ENCODE data around the gene KLHL10.
A peak's percentile ranks its signal among the peaks of the same experiment; 100 is the strongest.
"Not testable (repeated sequence)": the region's sequence is repeated elsewhere in the genome, so short reads cannot be mapped to it uniquely, and the experiment has no call there.

KLHL10 gene

GRCh38 chr17:41860254-41860931 lies 22.8 kb downstream of the KLHL10 start:
- DNase-seq, result peak; percentile 31

DNA sequence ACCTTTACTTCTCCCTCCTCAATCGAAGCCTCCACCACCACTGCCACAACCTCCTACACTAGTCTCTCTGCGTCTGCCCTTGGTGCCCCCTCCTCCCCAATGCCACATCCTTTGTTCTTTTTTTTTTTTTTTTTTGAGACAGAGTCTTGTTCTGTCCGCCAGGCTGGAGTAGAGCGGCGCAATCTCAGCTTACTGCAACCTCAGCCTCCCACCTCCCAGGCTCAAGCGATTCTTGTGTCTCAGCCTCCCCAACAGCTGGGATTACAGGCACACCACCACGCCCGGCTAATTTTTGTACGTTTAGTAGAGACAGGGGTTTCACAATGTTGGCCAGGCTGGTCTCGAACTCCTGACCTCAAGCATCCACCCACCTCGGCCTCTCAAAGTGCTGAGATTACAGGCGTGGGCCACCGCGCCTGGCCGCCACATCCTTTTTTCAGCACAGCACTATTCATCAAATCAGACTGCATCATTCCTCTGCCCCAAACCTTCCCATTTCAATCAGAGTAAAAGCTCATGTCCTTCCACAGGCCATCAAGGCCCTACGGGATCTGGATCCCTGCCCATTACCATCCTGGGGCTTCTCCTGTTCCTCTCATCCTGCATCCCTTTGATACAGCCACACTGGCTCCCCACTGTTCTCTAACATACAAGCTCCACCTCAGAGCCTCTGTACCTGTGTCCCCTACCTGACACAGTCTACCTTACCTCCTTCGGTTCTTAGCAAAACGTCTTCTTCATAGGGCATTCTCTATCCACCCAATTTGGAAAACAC lies 25.6 kb downstream of the KLHL10 start:
- DNase-seq, result peak; percentile 29

DNA sequence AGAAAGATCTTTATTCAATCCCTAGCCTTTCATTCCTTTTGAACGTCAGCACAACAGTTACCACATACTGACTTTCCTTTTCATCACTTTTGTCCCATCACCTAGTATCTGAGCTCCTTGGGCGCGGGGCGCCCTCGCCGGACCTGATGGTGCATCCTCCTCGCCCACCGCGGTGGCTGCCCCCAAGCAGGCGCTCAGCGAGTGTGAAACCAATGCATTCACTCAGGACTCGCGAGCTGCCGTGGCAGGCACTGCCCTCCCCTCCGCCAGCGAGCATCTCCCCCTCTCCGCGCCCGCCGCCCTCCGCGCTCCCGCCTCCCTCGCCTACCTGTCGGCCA lies 26.8 kb downstream of the KLHL10 start:
- no peak for DNase-seq

GRCh38 chr17:41864836-41865595 lies 27.4 kb downstream of the KLHL10 start, which contains the start of gene KLHL11:
KLHL11 (minus strand) TSS chr17:41865423; CDS start chr17:41865370, 53 bp downstream.
- peak; percentile 96 for DNase-seq

GRCh38 chr17:41865596-41865893 lies 27.9 kb downstream of the KLHL10 start:
- DNase-seq, result no peak

GRCh38 chr17:41868568-41868967 lies 30.9 kb downstream of the KLHL10 start:
- DNase-seq, result no peak

DNA sequence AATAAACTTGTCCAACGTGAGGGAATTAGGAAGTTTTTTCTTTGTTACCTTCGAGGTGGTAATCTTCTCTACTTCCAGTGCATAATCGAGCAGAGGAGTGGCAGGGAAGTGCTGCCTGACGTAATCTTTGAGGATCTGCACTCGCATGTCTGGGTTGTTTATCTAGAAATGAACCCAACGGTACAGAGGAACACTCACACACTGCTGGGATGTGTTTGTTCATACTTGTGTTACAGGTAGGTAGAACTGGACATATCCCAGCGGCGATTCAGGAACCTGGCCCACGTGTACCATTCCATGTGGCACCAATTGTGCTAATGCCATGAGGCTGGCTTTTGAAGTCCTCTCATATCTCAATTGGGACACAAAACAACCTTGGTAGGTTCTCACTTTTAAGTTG lies 31.8 kb downstream of the KLHL10 start:
- DNase-seq, result no peak

DNA sequence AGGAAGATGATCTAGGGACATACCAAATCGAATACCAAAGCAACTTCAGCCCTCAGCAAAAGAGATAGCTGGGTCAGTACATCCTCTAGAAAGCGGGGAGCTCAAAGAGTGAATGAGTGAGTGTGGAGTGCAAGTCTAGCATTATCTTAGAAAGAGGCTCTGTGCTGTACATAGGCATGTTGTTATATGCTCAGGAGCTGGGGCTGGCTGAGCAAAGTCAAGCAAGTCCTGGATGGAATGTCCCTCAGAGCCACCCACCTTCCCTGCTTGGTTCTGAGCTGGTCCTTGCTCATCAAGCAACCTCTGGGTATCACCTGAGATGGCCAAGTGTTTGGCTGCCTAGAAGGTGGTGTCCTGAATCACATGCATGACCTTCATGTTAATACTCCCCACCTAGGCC lies 32.5 kb downstream of the KLHL10 start:
- no peak for DNase-seq

DNA sequence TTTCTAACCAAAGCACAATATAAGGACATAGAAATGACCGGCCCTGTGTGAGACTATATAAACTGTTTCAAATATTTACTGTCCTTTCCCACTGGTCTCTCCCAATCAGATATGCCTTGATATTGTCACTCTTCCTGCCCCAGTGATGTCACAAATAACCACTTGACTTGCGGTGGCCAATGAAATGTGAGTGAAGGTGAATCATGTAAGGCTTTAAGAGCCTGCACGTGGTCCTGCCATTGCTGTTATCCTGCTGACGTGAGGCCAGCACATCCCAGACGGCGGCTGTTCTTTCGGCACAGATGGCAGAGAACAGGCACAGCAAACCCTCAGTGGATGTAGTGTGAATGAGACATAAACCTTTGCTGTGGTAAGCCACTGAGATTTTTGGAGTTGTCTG lies 33.0 kb downstream of the KLHL10 start:
- no peak for DNase-seq

- DNase-seq, result no peak
Measured at GRCh38 chr17:41871789-41872188, 34.2 kb downstream of the KLHL10 start.

GRCh38 chr17:41873559-41874292 lies 36.1 kb downstream of the KLHL10 start:
- DNase-seq, result no peak

DNA sequence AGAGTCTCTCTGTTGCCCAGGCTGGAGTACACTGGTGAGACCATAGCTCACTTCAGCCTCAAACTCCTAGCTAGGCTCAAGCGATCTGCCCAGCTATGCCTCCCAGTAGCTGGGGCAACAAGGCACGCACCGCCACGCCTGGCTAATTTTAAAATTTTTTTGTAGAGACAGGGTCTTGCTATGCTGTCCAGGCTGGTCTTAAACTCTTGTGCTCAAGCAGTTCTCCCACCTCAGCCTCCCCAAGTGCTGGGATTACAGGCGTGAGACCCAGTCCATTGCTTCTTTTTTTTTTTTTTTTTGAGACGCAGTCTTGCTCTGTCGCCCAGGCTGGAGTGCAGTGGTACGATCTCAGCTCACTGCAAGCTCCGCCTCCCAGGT lies 36.7 kb downstream of the KLHL10 start:
- not testable (repeated sequence) for DNase-seq

DNA sequence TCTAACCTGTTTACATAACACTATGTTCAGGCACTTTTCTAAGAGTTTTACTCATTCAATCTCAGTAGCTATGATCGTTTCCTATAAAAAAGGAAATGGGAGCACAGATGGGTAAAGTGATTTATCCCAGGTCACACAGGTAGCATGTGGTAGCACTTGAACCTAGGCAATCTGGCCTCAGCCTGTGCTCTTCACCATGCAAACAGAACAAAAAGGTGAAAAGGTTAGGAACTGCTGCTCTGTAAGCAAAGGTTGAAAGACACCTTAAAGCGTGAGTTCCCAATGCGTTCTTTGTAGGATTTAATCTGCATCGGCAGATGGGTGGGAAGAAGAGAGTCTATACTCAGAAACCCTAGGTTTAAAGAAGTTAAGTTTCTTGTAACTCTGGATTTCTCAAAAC lies 42.5 kb downstream of the KLHL10 start:
- DNase-seq, result no peak

- DNase-seq, result no peak
Measured at GRCh38 chr17:41882756-41883155, 45.1 kb downstream of the KLHL10 start.

- peak; percentile 18 for DNase-seq
Measured at GRCh38 chr17:41885733-41886132, 48.1 kb downstream of the KLHL10 start.

DNA sequence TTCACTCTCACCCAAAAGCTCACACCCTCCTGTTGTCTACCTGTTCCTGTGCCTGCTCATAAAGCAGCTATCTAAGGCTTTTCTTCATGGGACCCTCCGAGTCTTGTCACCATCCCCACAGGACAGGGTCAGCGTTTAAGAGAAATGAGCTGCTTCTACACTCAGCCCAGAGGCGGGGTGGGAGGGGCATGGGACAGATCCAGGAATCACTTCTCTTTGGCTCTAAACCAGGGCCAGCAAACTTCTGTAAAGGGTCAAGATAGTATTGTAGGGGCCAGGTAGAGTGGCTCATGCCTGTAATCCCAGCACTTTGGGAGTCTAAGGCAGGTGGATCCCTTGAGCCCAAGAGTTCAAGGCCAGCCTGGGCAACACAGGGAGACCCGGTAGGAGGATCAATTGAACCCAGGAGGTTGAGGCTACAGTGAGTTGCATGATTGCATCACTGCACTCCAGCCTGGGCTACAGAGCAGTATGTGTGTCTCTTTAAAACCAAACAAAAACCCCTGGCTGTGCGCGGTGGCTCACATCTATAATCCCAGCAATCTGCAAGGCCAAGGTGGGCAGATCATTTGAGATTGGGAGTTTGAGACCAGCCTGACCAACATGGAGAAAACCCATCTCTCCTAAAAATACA lies 50.8 kb downstream of the KLHL10 start:
- DNase-seq, result no peak

DNA sequence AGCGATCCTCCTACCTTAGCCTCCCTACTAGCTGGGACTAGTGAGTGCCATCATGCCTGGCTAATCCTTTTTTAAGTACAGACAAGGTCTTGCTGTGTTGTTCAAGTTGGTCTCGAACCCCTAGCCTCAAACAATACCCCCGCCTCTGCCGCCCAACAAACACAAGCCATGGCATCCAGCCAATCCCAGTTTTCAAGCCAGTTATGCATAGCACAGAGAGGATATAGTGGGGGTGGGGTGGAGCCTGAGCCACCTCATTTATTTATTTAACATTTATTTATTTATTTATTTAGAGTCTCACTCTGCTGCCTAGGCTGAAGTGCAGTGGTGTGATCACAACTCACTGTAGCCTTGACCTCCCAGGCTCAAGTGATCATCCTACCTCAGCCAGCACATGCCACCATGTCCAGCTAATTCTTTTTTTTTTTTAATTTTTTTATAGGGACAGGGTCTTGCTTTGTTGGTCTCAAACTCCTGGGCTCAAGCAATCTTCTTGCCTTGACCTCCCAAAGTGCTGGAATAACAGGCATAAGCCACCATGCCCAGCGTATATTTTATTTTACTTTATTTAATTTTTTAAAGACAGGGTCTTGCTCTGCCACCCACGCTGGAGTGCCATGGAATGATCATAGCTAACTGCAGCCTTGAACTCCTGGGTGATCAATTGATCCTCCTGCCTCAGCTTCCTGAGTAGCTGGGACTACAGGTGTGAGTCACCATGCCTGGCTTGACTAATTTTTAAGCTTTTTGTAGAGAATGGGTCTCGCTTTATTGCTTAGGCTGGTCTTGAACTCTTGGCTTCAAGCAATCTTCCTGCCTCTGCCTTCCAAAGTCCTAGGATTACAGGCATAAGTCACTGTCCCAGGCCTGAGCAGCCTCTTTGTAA lies 53.8 kb downstream of the KLHL10 start:
- no peak for DNase-seq

GRCh38 chr17:41892021-41892376 lies 54.4 kb downstream of the KLHL10 start:
- no peak for DNase-seq

GRCh38 chr17:41893384-41893783 lies 55.8 kb downstream of the KLHL10 start:
- DNase-seq, result no peak

DNA sequence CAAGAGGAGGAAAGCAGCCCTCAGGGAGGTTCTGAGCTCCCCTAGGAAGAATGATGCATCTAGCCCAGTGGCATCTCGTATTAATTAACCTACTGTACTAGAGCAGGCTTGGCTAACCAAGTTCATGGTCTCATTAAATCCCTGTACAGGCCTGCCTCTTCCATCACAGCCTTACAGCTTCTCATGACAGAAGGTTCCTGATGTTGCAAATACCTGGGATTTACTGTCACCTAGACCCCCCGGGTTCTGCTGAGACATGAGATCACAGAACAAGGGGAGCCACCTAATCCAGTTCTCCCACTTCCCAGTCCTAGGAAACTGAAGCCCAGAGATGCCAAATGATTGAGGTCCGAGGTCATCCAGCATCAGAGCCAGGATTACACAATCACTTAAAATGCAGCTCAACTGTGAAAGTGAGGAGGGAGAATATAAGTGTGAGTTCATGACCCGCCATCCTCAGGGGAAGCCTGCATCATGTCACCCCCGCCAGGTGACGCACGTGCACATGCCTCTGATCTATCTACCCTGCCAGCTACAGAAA lies 57.2 kb downstream of the KLHL10 start:
- no peak for DNase-seq

DNA sequence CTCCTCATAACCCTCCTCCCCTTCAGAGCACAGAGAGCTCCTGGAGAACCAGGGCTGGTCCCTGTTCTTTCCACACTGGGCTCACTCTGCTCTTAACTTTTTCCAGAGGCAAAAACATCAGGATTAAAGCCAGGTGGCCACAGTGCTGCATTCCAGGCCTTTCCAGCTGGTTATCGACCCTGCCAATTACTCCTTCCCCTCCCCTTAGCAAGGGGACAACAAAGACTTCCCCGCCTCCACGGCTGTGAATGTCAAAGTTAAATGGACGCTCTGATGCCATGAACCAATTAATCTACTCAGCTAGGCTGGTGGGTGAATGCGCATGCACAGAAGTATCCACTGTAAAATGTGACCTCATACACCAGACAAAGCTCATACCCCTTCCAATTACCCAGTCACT lies 58.0 kb downstream of the KLHL10 start:
- DNase-seq, result no peak

- no peak for DNase-seq
Measured at GRCh38 chr17:41896726-41897125, 59.1 kb downstream of the KLHL10 start.
